HG03066 (cell line): ENCODE data around the gene GPR158.

ENCODE experiments used
- ATAC-seq: cut with Tn5 transposase; IDR thresholded peaks from one replicate; pipeline ENCODE4 v1.9.1; 2021; ENCODE audit warnings: low read depth; ENCODE audit not compliant: unreplicated experiment

The GPR158 gene

DNA sequence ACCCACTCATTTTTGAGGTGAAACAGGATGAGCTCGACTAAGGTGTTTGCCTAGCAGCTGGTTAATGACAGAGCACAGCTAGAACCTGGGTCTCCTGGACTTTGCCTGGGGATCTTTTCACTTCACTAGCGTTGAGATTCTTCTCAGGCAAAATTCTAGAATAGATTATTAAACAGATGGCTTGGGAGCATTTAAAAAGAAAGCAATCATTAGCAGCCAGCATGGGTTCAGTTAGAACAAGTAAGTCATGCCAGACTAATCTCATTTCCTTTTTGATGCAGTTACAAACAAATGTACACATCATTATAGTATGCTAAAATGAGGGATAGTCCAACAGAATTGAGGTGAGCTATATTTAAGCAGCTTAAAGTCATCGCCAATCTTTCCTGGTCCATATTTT is 467.9 kb downstream of the GPR158 start:
- no peak for ATAC-seq

DNA sequence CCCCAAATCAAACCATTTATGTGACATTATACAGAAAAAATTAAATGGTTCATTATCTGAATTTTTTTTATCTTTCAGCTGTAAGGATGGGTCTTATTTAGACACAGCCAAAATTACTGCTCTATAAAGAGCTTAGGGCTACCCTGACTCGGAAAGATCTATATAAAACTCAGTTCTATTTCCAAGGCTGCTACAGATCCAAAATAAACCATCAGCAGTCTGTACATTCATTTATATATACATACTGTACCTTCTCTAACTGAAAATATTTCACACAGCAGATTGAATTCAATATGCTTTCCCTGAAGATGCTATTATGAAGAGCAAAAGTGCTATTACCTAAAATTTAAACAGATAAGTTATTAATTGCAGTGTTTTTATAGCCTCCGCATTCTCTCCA is 471.6 kb downstream of the GPR158 start:
- ATAC-seq: no peak

DNA sequence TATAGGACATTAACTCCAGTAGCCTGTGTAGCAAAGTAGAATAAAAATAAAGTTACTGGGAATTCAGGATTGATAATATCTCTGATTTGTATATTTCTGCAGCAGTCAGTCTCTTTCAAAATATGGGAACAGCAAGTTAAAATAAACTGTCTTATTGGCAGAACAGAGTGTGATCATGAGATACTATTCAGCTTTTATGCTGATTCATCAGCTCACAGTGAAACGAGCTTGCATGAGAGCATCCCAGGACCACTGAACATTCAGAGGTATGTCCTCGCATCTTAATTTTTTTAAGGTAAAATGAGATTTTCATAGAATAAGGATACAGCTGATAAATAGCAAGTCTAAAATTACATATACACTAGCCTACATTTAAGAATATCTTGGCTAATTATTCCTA is 476.7 kb downstream of the GPR158 start:
- ATAC-seq: no peak
